Measurements from ENCODE around the gene GLRA1.

GRCh38 chr5:151820903-151821302, 103.7 kb downstream of the GLRA1 start:
- no peak for TF ChIP-seq TAF1 (conservative IDR thresholded peaks at IDR 0.05)
- TF ChIP-seq YY1 (IDR thresholded peaks at IDR 0.05): no peak
- no peak for TF ChIP-seq RAD21 (IDR thresholded peaks at IDR 0.05)
- no peak for TF ChIP-seq CTCF (IDR thresholded peaks at IDR 0.05; ENCODE audit: low read depth, low read length, missing input control)
- TF ChIP-seq JUND (IDR thresholded peaks at IDR 0.05): no peak
- no peak for TF ChIP-seq REST (IDR thresholded peaks at IDR 0.05)
- no peak for TF ChIP-seq MAX (IDR thresholded peaks at IDR 0.05)
- TF ChIP-seq ATF3 (IDR thresholded peaks at IDR 0.05): no peak
- no peak for TF ChIP-seq GABPA (IDR thresholded peaks at IDR 0.05 in 1 of 2, conservative IDR thresholded peaks at IDR 0.05 in 1 of 2)
- no peak for TF ChIP-seq ZBTB33 (IDR thresholded peaks at IDR 0.05)
- no peak for TF ChIP-seq EGR1 (IDR thresholded peaks at IDR 0.05; ENCODE audit: low read depth in 2 of 2)
- no peak for TF ChIP-seq SP1 (IDR thresholded peaks at IDR 0.05)

All from liver (tissue), 3 donors.